Measurements from ENCODE around the gene EXOC2. TPM values are rescaled to one million over a fixed set of nuclear protein-coding genes. Genes with fewer than 3 reads are reported as not detected.

The EXOC2 gene
- total RNA-seq, 4 donors from 2014 or later = 19.5 to 23.6 (median 20.9) TPM

GRCh38 chr6:446418-447366 is 246.2 kb downstream of the EXOC2 start:
- intact Hi-C loops (cut with DNase I; ENCODE audit: low total_unique reads) = no loop called here
- TF ChIP-seq POLR2A (IDR thresholded peaks at IDR 0.05) = no peak
- TF ChIP-seq, protein P1, sequence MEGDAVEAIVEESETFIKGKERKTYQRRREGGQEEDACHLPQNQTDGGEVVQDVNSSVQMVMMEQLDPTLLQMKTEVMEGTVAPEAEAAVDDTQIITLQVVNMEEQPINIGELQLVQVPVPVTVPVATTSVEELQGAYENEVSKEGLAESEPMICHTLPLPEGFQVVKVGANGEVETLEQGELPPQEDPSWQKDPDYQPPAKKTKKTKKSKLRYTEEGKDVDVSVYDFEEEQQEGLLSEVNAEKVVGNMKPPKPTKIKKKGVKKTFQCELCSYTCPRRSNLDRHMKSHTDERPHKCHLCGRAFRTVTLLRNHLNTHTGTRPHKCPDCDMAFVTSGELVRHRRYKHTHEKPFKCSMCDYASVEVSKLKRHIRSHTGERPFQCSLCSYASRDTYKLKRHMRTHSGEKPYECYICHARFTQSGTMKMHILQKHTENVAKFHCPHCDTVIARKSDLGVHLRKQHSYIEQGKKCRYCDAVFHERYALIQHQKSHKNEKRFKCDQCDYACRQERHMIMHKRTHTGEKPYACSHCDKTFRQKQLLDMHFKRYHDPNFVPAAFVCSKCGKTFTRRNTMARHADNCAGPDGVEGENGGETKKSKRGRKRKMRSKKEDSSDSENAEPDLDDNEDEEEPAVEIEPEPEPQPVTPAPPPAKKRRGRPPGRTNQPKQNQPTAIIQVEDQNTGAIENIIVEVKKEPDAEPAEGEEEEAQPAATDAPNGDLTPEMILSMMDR (IDR thresholded peaks at IDR 0.05) = no peak
- peak in 1 of 2 donors; percentile 64 for DNase-seq (ENCODE audit: low spot score in 2 of 2)
- 81 to 82% methylated on average over 27 to 28 of the region's 28 CpGs for WGBS, 2 donors
- H3K4me3 ChIP-seq (ENCODE audit: low read depth, poor library complexity, severe bottlenecking) = no peak overlapping the region

DNA sequence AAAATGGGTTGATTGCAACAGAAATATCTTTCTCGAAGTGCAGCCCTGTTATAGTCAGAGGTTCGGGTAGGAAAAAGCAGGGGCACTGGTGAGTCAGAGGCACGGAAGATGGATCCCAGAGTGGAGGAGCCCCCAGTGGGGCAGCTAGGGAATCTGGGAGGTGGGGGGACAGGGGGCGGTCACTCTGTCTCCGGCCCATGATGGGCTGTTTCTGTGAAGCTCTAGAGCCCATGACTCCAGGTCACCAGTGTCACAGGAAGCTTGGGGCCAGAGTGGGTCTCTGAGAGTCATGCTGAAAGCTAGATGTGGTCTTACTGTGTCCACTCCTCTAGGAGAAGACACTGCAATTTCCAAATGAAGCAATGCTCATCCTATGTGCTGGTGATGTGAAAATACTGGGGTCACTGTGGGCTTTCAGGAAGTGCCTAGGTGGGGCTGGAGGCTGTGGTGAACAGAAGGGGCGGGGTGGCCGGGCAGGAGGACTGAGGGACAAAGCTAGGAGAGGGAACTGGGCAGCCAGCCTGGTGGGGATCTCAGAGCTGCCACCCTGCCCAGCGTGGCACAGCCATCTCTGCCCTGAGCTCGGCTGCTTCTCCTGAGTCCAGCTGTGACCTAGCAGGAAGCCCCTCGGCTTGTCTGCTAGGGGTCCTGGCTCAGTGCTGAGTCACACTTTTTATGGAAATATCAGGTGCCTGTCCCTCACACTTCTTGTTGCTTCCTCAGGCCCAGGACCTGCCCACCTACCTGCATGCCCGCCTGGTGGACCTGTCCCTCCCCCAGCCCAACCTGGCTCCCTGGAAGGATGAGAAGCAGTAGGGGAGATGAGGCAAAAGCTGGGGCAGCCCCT is 247.1 kb downstream of the EXOC2 start:
- no peak for DNase-seq (ENCODE audit: low spot score in 2 of 2)
- TF ChIP-seq, protein P1 (IDR thresholded peaks at IDR 0.05) = no peak
- TF ChIP-seq POLR2A (IDR thresholded peaks at IDR 0.05) = no peak
- intact Hi-C loops (cut with DNase I; ENCODE audit: low total_unique reads) = no loop called here
- WGBS, 2 donors = 79 to 80% methylated on average over 10 of the region's 11 CpGs
- no peak overlapping the region for H3K4me3 ChIP-seq (ENCODE audit: low read depth, poor library complexity, severe bottlenecking)

- DNase-seq (ENCODE audit: low spot score in 2 of 2) = no peak
- H3K4me3 ChIP-seq (ENCODE audit: low read depth, poor library complexity, severe bottlenecking) = no peak overlapping the region
- intact Hi-C loops (cut with DNase I; ENCODE audit: low total_unique reads) = no loop called here
- 60 to 72% methylated on average over 13 to 16 of the region's 18 CpGs for WGBS, 2 donors
- TF ChIP-seq, protein P1 (IDR thresholded peaks at IDR 0.05) = no peak
- no peak for TF ChIP-seq POLR2A (IDR thresholded peaks at IDR 0.05)
Measured at GRCh38 chr6:444653-445275, 248.2 kb downstream of the EXOC2 start.

- 72 to 77% methylated on average over 19 of the region's 19 CpGs for WGBS, 2 donors
- intact Hi-C loops (cut with DNase I; ENCODE audit: low total_unique reads) = no loop called here
- TF ChIP-seq, protein P1 (IDR thresholded peaks at IDR 0.05) = no peak
- no peak for TF ChIP-seq POLR2A (IDR thresholded peaks at IDR 0.05)
- H3K4me3 ChIP-seq (ENCODE audit: low read depth, poor library complexity, severe bottlenecking) = no peak overlapping the region
- peak in 1 of 2 donors; percentile 73 for DNase-seq (ENCODE audit: low spot score in 2 of 2)
Measured at GRCh38 chr6:443621-444159, 249.2 kb downstream of the EXOC2 start.

DNA sequence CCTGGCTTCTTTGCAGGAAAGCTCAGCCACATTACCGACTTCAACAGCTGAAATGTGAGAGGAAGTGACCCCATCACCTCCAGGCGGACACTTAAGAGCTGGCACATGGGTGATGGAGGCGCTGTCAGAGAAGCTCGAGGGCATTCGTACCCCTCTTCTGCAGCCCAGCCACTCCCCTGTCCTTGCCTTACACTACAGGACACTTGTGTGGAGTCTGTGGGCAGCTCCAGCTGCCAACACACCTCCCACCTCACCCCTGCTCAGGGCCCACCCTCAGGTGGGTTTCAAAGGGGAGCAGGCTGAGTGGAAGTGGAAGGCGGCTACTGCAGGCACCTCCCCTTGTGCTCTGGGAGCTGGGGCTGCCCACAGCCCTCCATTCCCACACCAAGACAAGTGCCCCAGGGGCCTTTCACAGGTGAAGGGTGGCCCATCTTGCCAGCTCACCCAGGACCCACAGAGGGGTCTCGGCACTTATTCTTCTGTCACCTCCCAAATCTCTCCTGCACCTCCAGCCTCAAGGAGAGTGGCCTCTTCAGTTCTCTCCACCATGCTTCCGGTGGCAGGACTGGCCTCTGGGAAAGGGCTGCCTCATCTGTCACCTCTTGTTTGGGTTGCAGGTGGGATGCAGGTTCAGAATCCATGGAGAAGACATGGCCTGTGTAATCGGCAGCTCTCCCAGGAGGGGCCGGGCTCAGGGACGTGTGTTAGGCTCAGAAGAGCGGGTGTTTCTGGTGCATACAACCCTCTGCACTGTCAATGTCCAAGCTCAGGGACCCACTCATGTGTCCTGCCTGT is 251.6 kb downstream of the EXOC2 start:
- no peak overlapping the region for H3K4me3 ChIP-seq (ENCODE audit: low read depth, poor library complexity, severe bottlenecking)
- WGBS, 2 donors = 85 to 89% methylated on average over 12 of the region's 12 CpGs
- peak in 1 of 2 donors; percentile 68 for DNase-seq (ENCODE audit: low spot score in 2 of 2)
- intact Hi-C loops (cut with DNase I; ENCODE audit: low total_unique reads) = no loop called here
- no peak for TF ChIP-seq POLR2A (IDR thresholded peaks at IDR 0.05)
- TF ChIP-seq, protein P1 (IDR thresholded peaks at IDR 0.05) = no peak

All from lower leg skin (tissue), 4 donors.